Natural killer cell (primary cell): ENCODE data around the gene PCBP4. TPM values are rescaled to one million over a fixed set of nuclear protein-coding genes. Genes with fewer than 3 reads are reported as not detected.
"Not testable (repeated sequence)": the region's sequence is repeated elsewhere in the genome, so short reads cannot be mapped to it uniquely, and the experiment has no call there.

Experiments
- ATAC-seq, 3 donors: fragments of 150-1000 bp in 2 of 3; fragments of 200-7000 bp in 1 of 3; cut with Tn5 transposase; 1 replicate in 1 of 3; 2 replicates in 2 of 3; pipeline ENCODE4 v1.10.0; 2021; ENCODE audit warnings: mild to moderate bottlenecking in 2 of 3, moderate library complexity in 2 of 3
- DNase-seq, 2 donors: peaks; one replicate each; pipeline versions ENCODE4 v3.0.0 to v3.0.0-alpha.2; 2013 to 2021; ENCODE audit warnings: mixed read lengths in 1 of 2
- H3K27ac ChIP-seq: one replicate; pipeline ENCODE4 v1.5.1; 2013; ENCODE audit warnings: mild to moderate bottlenecking, low read length
- H3K27me3 ChIP-seq: one replicate; pipeline ENCODE4 v1.6.1; 2013; ENCODE audit warnings: low read length; ENCODE audit not compliant: control insufficient read depth, insufficient read depth
- H3K36me3 ChIP-seq: one replicate; pipeline ENCODE4 v1.6.1; 2013; ENCODE audit warnings: low read length; ENCODE audit not compliant: control insufficient read depth, insufficient read depth
- H3K4me1 ChIP-seq: one replicate; pipeline ENCODE4 v1.6.1; 2013; ENCODE audit warnings: low read length; ENCODE audit not compliant: control insufficient read depth, insufficient read depth
- H3K4me3 ChIP-seq: one replicate; pipeline ENCODE4 v1.5.1; 2013; ENCODE audit warnings: low read length
- H3K9me3 ChIP-seq: one replicate; pipeline ENCODE4 v1.6.1; 2013; ENCODE audit warnings: low read length; ENCODE audit not compliant: control insufficient read depth, insufficient read depth
- H3K27ac Mint-ChIP-seq, 2 donors: one replicate each; pipeline ENCODE4 v1.8.0; 2022; ENCODE audit warnings: mild to moderate bottlenecking in 2 of 2, mixed read lengths in 2 of 2, moderate library complexity in 1 of 2
- H3K27me3 Mint-ChIP-seq, 2 donors: one replicate each; pipeline ENCODE4 v1.8.0; 2022; ENCODE audit warnings: low read depth in 2 of 2, mixed read lengths in 2 of 2
- H3K36me3 Mint-ChIP-seq: one replicate; pipeline ENCODE4 v1.8.0; 2022; ENCODE audit warnings: mixed read lengths
- H3K4me1 Mint-ChIP-seq, 2 donors: one replicate each; pipeline ENCODE4 v1.8.0; 2022; ENCODE audit warnings: mixed read lengths in 2 of 2
- H3K4me3 Mint-ChIP-seq: one replicate; pipeline ENCODE4 v1.8.0; 2022; ENCODE audit warnings: mild to moderate bottlenecking, moderate library complexity, mixed read lengths
- H3K9me3 Mint-ChIP-seq, 2 donors: one replicate each; pipeline ENCODE4 v1.8.0; 2022; ENCODE audit warnings: mixed read lengths in 2 of 2
- CTCF ChIP-seq: fragments of 200-600 bp; IDR thresholded peaks from one replicate; pipeline ENCODE4 v1.8.0; 2022; ENCODE audit warnings: antibody characterized with exemption
- WGBS: methylation state at CpG from one replicate; pipeline ENCODE4 v1.1.7; 2013; ENCODE audit warnings: missing lambda C conversion rate; ENCODE audit not compliant: insufficient coverage; 5-methylcytosine and 5-hydroxymethylcytosine counted together
- intact Hi-C: fragments of 100-400 bp; cut with micrococcal nuclease; formaldehyde crosslinking; loops from one replicate; pipeline ENCODE4 v1.14.2; 2022
- total RNA-seq, 4 donors: library from RNA; stranded (reverse); fragments of 120-200 nt in 1 of 4; gene quantifications; one replicate each; pipeline versions ENCODE4 v1.2.3 to v1.2.4, GENCODE V29; 2013 to 2022

The PCBP4 gene
- total RNA-seq, 3 donors from 2014 or later (not counting 1 experiment from before 2014, with no cell fraction given) = 15.0 to 24.7 (median 18.4) TPM

- Mint-ChIP-seq H3K27me3 (peaks cover 0 to 4% of the 10 kb centered on the region in 2 donors), H3K4me3 (peak overlapping the region; percentile 100), H3K36me3 (no peaks in the 10 kb centered on the region), H3K27ac (peak overlapping the region; percentile 98 to 100), H3K4me1 (peaks cover 23 to 32% of the 10 kb centered on the region in 2 donors), H3K9me3 (no peaks in the 10 kb centered on the region)
- 87% methylated on average over 2 of the region's 2 CpGs for WGBS
- H3K4me3 ChIP-seq = no peak overlapping the region
- intact Hi-C loops = loop anchor here (2.0 kb wide), 1 partner anchor 20 kb away; the partner anchor contains the start of genes ABHD14A and ABHD14B
- H3K9me3 ChIP-seq = no peaks in the 10 kb centered on the region
- peak overlapping the region; percentile 85 for H3K27ac ChIP-seq
- H3K4me1 ChIP-seq = peaks cover 20% of the 10 kb centered on the region
- DNase-seq = no peak
- TF ChIP-seq CTCF = no peak
- no peak for ATAC-seq
- peaks cover 22% of the 10 kb centered on the region for H3K36me3 ChIP-seq
- H3K27me3 ChIP-seq = no peaks in the 10 kb centered on the region
Observed at GRCh38 chr3:51994530-51994929, 27.3 kb upstream of the PCBP4 start.

- H3K27ac ChIP-seq, H3K9me3 Mint-ChIP-seq, H3K27me3 ChIP-seq, H3K4me3 ChIP-seq, H3K9me3 ChIP-seq, ATAC-seq, H3K4me3 Mint-ChIP-seq, DNase-seq, H3K27me3 Mint-ChIP-seq, H3K36me3 Mint-ChIP-seq: not testable (repeated sequence)
- peaks cover 23 to 37% of the 10 kb centered on the region in 2 donors for H3K4me1 Mint-ChIP-seq
- peaks cover 22% of the 10 kb centered on the region for H3K36me3 ChIP-seq
- H3K4me1 ChIP-seq = peaks cover 20% of the 10 kb centered on the region
- 80% methylated on average over 4 of the region's 13 CpGs for WGBS
- H3K27ac Mint-ChIP-seq = peak overlapping the region; percentile 98 to 100
- intact Hi-C loops = loop anchor here (2.0 kb wide), 1 partner anchor 19 kb away; the partner anchor contains the start of genes ABHD14A and ABHD14B
Observed at GRCh38 chr3:51993657-51994056, 26.4 kb upstream of the PCBP4 start.

- H3K27ac ChIP-seq = no peak overlapping the region
- no peak overlapping the region for H3K4me3 Mint-ChIP-seq
- no peaks in the 10 kb centered on the region for H3K9me3 Mint-ChIP-seq
Observed at GRCh38 chr3:51992017-51992682, 24.9 kb upstream of the PCBP4 start.

GRCh38 chr3:51990501-51990971 is 23.3 kb upstream of the PCBP4 start:
- H3K9me3 Mint-ChIP-seq, H3K27me3 ChIP-seq, H3K27ac ChIP-seq, intact Hi-C loops, H3K36me3 Mint-ChIP-seq, H3K9me3 ChIP-seq, H3K4me3 Mint-ChIP-seq, ATAC-seq, DNase-seq, H3K4me3 ChIP-seq, H3K27ac Mint-ChIP-seq, H3K27me3 Mint-ChIP-seq: not testable (repeated sequence)
- 96% methylated on average over 36 of the region's 38 CpGs for WGBS
- H3K4me1 Mint-ChIP-seq = peaks cover 19 to 37% of the 10 kb centered on the region in 2 donors
- Histone ChIP-seq H3K36me3 (peaks cover 22% of the 10 kb centered on the region), H3K4me1 (peaks cover 16% of the 10 kb centered on the region)

More at GRCh38 chr3:51992017-51992682, 24.9 kb upstream of the PCBP4 start:
- H3K36me3 ChIP-seq = peaks cover 22% of the 10 kb centered on the region
- no peak overlapping the region for H3K4me3 ChIP-seq
- Mint-ChIP-seq H3K27ac (no peak overlapping the region), H3K4me1 (peaks cover 23 to 42% of the 10 kb centered on the region in 2 donors), H3K36me3 (no peaks in the 10 kb centered on the region), H3K27me3 (no peaks in the 10 kb centered on the region)
- H3K27me3 ChIP-seq = no peaks in the 10 kb centered on the region
- 98% methylated on average over 3 of the region's 3 CpGs for WGBS
- intact Hi-C loops = no loop called here
- no peak for TF ChIP-seq CTCF
- DNase-seq (no peak), ATAC-seq (no peak)
- no peaks in the 10 kb centered on the region for H3K9me3 ChIP-seq
- H3K4me1 ChIP-seq = peaks cover 20% of the 10 kb centered on the region
